NCI-H82 (cell line): ENCODE measurements around the gene STRN3.
A peak's percentile ranks its signal among the peaks of the same experiment; 100 is the strongest.
"Not testable (repeated sequence)": the region's sequence is repeated elsewhere in the genome, so short reads cannot be mapped to it uniquely, and the experiment has no call there.

Source experiments
- DNase-seq: peaks from one replicate; lab custom pipeline; 2025; lab: John Stamatoyannopoulos, UW

Gene STRN3

DNA sequence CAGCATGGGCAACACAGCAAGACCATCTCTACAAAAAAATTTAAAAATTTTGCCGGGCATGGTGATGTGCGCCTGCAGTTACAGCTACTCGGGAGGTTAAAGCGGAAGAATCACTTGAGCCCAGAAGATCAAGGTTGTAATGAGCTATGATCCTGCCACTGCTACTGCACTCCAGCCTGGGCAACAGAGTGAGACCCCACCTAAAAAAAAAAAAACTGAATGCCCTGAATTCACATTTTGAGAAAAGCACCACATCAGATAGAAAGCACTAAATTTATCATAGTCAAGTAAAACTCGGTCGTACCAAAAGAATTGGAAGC is 24.9 kb downstream of the STRN3 start:
- no peak for DNase-seq

DNA sequence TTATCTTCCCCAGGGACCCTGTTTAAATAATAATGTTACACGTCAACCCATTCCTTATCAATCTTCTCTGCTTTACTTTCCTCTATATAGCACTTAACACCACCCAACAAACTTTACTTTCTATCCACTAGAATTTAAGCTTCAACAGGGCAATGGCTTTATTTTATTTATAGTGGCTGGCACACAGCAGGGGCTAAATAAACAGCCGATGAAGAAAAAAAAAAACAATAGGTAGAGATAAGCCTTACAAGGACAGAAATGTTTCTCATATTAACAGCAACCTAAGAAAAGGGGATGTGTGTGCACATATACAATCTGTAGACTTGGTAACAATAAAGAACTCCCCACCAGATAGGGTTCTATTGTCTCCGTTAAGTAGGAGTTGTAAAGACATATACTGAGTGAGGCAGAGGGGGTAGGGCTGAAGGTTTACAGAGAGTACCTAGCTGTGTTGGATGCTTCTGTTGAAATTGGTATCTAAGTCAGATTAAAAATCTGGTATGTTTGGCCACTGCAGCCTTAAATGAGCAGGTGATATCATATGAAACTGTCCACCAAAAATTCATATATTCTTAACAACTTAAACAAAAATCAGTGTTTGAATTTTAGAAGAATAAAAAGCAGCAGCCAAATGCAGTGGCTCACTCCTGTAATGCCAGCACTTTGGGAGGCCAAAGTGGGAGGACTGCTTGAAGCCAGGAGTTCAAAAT is 25.4 kb downstream of the STRN3 start:
- no peak for DNase-seq

DNA sequence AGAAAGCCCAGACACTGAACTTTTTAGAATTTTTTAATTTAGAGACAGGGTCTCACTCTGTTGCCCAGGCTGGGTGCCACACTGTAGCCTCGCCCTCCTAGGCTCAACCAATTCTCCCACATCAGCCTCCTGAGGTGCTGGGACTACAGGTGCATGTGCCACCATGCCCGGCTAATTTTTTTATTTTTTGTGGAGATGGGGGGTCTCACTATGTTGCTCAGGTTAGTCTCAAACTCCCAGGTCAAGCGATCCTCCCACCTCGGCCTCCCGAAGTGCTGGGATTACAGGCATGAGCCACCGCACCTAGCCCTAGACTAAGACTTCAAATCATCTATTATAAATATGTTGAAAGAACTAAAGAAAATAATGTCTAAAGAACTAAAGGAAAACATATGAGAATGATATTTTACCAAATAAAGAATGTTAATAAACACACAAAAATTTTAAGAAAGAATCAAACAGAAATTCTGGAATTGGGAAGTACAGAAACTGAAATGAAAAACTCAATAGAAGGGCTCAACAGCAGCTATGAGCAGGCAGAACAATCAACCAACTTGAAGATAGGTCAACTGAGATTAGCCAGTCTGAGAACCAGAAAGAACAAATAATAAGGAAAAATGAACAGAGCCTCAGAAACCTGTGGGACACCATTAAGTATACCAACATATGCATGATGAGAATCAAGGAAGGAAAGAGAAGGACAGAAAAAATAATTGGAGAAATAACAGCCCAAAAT is 27.0 kb downstream of the STRN3 start:
- no peak for DNase-seq

- DNase-seq: no peak
Measured at GRCh38 chr14:30998100-30998706, 28.0 kb downstream of the STRN3 start.

DNA sequence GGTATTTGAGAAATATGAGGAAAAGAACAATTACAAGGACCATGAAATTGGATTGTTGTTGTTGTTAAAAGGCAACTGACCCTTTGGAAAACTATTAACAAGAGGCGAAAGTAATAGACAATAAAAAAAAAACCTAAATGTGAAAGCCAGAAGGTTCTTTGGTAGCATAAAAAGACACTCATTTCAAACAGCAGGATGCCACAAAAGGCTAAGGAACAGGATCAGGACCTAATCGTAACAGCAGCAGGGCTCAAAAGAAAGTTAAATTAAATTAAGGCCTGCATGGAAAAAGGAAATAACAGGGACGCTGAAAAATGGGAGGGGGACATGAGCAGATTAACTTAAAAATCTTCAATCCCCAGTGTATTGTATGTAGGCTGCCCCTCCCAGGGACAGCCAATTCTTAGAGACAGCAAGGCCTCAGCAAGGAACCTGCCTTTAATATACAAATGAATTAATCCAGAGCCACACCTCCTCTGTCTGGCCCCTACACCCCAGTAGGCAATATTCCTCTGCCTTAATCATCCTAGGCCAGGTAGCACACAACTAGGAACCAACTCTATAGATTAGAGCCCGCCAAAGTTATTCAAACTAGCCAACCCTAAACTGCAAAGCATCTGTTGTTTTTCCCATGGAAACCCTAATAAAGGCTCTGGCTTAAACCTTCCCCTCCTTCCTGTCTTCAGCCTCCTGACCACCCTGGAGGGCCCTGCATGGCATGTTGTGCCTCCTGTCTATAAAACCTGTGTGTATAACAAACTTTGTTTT is 29.1 kb downstream of the STRN3 start:
- peak; percentile 10 for DNase-seq

DNA sequence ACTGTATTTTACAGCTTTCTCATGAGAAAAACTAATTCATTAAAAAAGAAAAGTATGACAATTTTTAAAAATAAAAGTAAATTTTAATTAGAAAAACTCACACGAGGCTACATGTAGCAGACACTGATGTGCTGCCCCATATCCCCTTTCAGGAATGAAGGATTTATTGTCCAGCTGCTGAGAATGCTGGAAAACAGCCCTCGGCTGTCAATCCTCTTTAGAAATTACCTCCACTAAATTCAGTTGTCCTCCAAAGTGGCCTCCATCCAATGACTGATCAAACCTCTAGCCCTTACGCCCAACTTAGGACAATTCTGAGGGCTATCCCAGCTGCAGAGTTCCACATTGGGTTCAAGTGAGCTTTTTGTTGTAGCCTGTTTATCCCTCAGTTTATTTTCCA is 30.5 kb downstream of the STRN3 start:
- peak; percentile 55 for DNase-seq

DNA sequence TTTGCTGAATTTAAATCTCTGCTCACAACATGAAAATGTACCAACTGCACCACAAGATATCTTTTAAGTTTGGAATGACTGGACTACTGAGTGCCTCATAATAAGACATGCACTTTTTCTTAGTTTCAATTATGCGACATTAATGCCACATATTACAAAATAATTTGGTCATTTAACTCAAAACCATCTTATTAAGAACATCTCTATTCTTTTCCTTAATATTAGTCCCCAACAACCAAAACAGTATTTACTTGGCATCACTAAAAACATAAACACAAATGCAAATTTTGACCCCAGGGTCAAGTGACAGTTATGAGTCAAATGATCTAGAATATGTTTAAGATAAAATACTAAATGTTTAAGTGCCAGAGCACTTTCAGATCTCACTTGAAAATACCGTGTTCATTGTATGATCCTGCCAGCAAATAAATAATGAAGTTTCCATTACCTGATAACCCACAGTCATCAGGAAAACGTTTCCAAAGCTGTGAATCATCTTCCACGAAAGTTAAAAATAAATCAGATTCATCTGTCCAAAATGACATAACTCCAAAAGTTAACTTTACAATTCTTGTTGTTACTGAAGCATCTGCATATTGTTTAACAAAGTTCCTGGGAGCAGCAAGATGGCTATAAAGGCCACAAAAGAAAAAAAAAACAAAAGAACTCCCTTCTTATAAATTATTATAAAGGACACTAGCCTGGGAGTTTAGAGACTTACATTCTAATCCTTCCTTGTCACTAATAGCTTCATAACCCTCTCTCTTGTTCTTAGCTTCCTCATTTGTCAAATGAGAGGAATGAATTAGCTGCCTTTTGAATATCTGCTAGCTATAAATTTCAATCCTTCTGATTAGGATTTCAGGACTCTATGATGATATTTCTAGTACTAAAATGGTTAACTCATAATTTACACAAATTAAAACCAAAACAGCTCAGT is 31.2 kb downstream of the STRN3 start:
- peak; percentile 6 for DNase-seq

DNA sequence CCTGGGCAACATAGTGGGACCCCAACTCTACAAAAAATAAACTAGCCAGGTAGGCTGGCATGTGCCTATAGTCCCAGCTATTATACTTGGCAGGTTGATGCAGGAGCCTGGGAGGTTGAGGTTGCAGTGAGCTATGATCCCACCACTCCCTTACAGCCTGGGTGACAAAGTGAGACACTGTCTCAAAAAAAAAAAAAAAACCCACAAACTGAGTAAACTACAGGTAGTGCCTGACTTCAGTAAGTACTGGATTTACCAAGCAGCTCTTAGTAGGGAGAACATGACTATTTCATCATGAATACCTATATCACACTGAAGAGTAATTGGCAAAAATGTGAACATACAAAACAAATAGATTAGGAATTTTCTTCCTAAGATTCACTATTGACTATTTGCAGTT is 33.1 kb downstream of the STRN3 start:
- DNase-seq: no peak

GRCh38 chr14:30991408-30991807 is 34.8 kb downstream of the STRN3 start:
- DNase-seq: no peak

GRCh38 chr14:30990770-30991169 is 35.4 kb downstream of the STRN3 start:
- DNase-seq: no peak

GRCh38 chr14:30988509-30988908 is 37.7 kb downstream of the STRN3 start:
- no peak for DNase-seq

DNA sequence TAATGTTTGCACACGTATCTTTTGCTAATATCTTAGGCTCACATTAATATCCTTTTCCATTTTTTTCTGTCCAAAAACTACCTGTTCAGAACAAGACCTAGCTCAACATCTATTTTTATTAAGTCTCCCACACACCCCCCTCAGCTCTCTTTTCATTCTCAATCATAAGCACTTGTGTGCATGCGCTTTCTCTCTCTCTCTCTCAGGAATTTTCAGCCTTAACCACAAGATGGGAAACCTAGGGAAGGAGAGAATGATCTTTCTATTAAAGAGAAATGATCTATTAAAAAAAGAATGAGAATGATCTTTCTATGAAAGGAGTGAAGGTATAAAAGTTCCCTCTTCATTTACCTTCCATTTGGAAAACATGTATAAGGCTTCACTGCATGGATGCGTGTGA is 40.4 kb downstream of the STRN3 start:
- DNase-seq: no peak

- DNase-seq: no peak
Measured at GRCh38 chr14:30983858-30984257, 42.3 kb downstream of the STRN3 start.

- DNase-seq: no peak
Measured at GRCh38 chr14:30982533-30982932, 43.6 kb downstream of the STRN3 start.

DNA sequence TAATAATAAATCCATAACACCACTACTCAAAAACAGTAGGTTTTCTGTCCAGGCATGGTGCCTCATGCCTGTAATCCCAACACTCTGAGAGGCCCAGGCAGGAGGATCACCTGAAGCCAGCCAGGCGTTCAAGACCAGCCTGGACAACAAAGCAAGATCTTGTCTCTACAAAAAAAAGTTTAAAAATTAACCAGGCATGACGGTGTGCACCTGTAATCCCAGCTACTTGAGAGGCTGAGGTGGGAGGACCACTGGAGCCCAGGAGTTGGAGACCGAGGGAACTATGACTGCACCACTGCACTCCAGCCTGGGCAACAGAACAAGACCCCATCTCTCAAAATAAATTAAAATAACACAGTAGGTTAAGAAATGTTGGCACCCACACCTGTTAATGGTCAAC is 45.2 kb downstream of the STRN3 start:
- no peak for DNase-seq

DNA sequence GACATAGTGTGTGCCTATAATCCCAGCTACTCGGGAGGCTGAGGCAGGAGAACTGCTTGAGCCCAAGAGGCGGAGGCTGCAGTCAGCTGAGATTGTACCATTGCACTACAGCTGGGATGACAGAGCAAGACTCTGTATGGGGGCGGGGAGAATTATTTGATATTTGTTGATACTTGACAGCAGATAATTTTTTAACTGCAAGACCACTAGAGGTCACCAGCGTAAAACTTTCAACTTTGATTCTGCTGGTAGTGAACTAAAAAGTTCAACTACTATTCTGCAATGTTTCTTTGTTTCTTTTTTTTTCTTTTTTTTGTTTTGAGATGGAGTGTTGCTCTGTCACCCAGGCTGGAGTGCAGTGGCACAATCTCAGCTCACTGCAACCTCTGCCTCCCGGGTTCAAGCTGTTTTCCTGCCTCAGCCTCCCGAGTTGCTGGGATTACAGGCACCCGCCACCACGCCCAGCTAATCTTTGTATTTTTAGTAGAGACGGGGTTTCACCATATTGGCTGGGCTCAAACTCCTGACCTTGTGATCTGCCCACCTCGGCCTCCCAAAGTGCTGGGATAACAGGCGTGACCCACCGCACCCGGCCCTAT is 46.0 kb downstream of the STRN3 start:
- peak; percentile 56 for DNase-seq

DNA sequence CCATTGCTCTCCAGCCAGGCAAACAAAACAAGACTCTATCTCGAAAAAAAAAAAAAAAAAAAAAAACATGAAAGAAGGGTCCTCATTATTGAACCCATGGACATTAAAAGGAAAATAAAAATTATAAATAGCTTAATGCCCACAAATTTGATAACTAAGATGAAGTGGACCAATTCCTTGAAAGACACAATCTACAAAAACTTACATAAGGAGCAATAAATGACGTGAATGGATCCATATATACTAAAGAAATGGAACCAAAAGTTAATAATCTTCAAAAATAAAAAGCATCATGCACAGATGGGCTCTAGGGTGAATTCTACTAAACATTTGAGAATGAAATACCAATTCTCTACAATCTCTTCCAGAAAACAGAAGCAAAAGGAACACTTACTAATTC is 48.4 kb downstream of the STRN3 start:
- DNase-seq: no peak

DNA sequence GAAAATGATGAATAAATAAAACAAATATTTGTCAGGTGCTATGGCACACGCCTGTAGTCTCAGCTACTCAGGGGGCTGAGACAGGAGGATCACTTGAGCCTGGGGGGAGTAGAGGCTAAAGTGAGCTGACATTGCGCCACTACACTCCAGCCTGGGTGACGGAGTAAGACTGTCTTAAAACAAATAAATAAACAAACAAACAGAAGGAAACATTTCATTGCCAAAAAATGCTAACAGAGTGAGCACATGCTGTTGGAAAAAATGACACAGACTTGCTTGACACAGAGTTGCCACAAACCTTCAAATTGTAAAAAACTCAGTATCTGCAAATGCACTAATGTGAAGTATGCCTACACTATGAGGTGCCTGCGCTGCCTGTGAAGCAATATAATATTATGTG is 51.6 kb downstream of the STRN3 start:
- no peak for DNase-seq

GRCh38 chr14:30972882-30973582 is 53.1 kb downstream of the STRN3 start:
- no peak for DNase-seq

DNA sequence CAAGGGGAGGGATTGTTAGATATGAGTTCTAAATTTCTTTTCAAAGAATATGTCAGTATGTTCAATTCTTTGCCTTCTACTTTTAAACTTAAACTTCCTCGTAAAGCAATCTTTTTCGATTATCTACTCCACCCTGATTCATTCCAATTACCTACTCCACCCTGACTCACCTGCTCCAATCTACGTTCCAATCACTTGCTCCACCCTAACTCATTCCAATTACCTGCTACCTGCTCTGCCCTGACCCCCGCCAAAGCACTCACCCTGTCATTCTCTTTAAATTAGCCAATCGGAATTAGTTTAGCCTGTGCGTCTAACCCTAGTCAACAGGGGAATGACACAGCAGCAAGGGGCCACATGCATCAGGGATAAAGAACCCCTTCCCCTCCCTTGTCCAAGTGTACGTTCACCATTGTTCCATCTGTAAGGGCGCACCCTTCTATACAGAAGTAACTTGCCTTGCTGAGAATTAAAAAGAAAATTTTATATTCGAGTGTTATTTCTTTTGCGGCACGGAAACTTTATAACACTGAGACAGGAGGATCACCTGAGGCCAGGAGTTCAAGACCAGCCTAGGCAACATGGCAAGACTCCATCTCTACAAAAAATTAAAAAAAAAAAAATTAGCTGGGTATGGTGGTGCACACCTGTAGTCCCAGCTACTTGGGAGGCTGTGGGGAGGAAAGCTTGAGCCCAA is 54.0 kb downstream of the STRN3 start:
- DNase-seq: not testable (repeated sequence)
